Measurements from ENCODE around the gene WLS. TPM values are rescaled to one million over a fixed set of nuclear protein-coding genes. Genes with fewer than 3 reads are reported as not detected.

Gene WLS
- total RNA-seq, 2 experiments from 2014 or later, result 0.22 to 0.52 TPM

- ChIA-PET POLR2A (no interaction called here), CTCF (no interaction called here)
- no peaks in the 10 kb centered on the region for H3K9me3 ChIP-seq (ENCODE audit: control insufficient read depth in 1 of 2, insufficient read depth in 1 of 2, low read length in 2 of 2)
These were observed 128.3 kb downstream of the WLS start for GRCh38 chr1:68103884-68104554.

GRCh38 chr1:68103011-68103545 is 129.2 kb downstream of the WLS start:
- TF ChIP-seq CTCF (IDR thresholded peaks at IDR 0.05), result no peak
- no peaks in the 10 kb centered on the region for H3K36me3 ChIP-seq (ENCODE audit: insufficient read depth, low read length)
- H3K4me3 ChIP-seq (ENCODE audit: low read length), result no peak overlapping the region
- H3K9me3 ChIP-seq (ENCODE audit: control insufficient read depth in 1 of 2, insufficient read depth in 1 of 2, low read length in 2 of 2), result no peaks in the 10 kb centered on the region
- Mint-ChIP-seq H3K27me3 (peaks cover 34% of the 10 kb centered on the region), H3K36me3 (ENCODE audit: low read depth) (no peaks in the 10 kb centered on the region), H3K4me1 (ENCODE audit: low read depth) (no peaks in the 10 kb centered on the region), H3K4me3 (no peak overlapping the region), H3K9me3 (no peaks in the 10 kb centered on the region), H3K27ac (no peak overlapping the region)
- no peaks in the 10 kb centered on the region for H3K4me1 ChIP-seq (ENCODE audit: insufficient read depth, low read length)
- H3K27ac ChIP-seq (ENCODE audit: low read depth in 1 of 2, low read length in 2 of 2), result no peak overlapping the region
- H3K27me3 ChIP-seq (ENCODE audit: control insufficient read depth in 1 of 2, insufficient read depth in 2 of 2, low read length in 2 of 2), result peaks cover 0 to 8% of the 10 kb centered on the region in 2 experiments
- ATAC-seq (ENCODE audit: poor library complexity) (no peak), DNase-seq (no peak)
- ChIA-PET CTCF (no interaction called here), POLR2A (no interaction called here)
- intact Hi-C loops (cut with DNase I, micrococcal nuclease), result no loop called here

More at GRCh38 chr1:68103884-68104554, 128.3 kb downstream of the WLS start:
- no peaks in the 10 kb centered on the region for H3K9me3 Mint-ChIP-seq
- Histone ChIP-seq H3K4me3 (ENCODE audit: low read length) (no peak overlapping the region), H3K36me3 (ENCODE audit: insufficient read depth, low read length) (no peaks in the 10 kb centered on the region), H3K27ac (ENCODE audit: low read depth in 1 of 2, low read length in 2 of 2) (no peak overlapping the region), H3K27me3 (ENCODE audit: control insufficient read depth in 1 of 2, insufficient read depth in 2 of 2, low read length in 2 of 2) (peaks cover 0 to 8% of the 10 kb centered on the region in 2 experiments), H3K4me1 (ENCODE audit: insufficient read depth, low read length) (no peaks in the 10 kb centered on the region)
- no peak overlapping the region for H3K4me3 Mint-ChIP-seq
- H3K36me3 Mint-ChIP-seq (ENCODE audit: low read depth), result no peaks in the 10 kb centered on the region
- TF ChIP-seq CTCF (IDR thresholded peaks at IDR 0.05), result no peak
- no peak for ATAC-seq (ENCODE audit: poor library complexity)
- H3K27ac Mint-ChIP-seq, result no peak overlapping the region
- no peaks in the 10 kb centered on the region for H3K4me1 Mint-ChIP-seq (ENCODE audit: low read depth)
- intact Hi-C loops (cut with DNase I, micrococcal nuclease), result no loop called here
- DNase-seq, result no peak
- peaks cover 34% of the 10 kb centered on the region for H3K27me3 Mint-ChIP-seq

- Histone ChIP-seq H3K4me3 (ENCODE audit: low read length) (no peak overlapping the region), H3K27me3 (ENCODE audit: control insufficient read depth in 1 of 2, insufficient read depth in 2 of 2, low read length in 2 of 2) (peaks cover 0 to 8% of the 10 kb centered on the region in 2 experiments), H3K4me1 (ENCODE audit: insufficient read depth, low read length) (no peaks in the 10 kb centered on the region), H3K9me3 (ENCODE audit: control insufficient read depth in 1 of 2, insufficient read depth in 1 of 2, low read length in 2 of 2) (no peaks in the 10 kb centered on the region), H3K36me3 (ENCODE audit: insufficient read depth, low read length) (no peaks in the 10 kb centered on the region), H3K27ac (ENCODE audit: low read depth in 1 of 2, low read length in 2 of 2) (no peak overlapping the region)
- H3K4me1 Mint-ChIP-seq (ENCODE audit: low read depth), result no peaks in the 10 kb centered on the region
- intact Hi-C loops (cut with DNase I, micrococcal nuclease), result no loop called here
- ATAC-seq (ENCODE audit: poor library complexity) (no peak), DNase-seq (no peak)
- H3K36me3 Mint-ChIP-seq (ENCODE audit: low read depth), result no peaks in the 10 kb centered on the region
- CTCF ChIA-PET, result no interaction called here
- POLR2A ChIA-PET, result no interaction called here
- peaks cover 41% of the 10 kb centered on the region for H3K27me3 Mint-ChIP-seq
- no peak overlapping the region for H3K4me3 Mint-ChIP-seq
- no peak overlapping the region for H3K27ac Mint-ChIP-seq
- H3K9me3 Mint-ChIP-seq, result no peaks in the 10 kb centered on the region
- no peak for TF ChIP-seq CTCF (IDR thresholded peaks at IDR 0.05)
These were observed 130.5 kb downstream of the WLS start for GRCh38 chr1:68101829-68102228.

Measured in CD4-positive, alpha-beta T cell (primary cell).